ENCODE results near the gene KRTAP10-2.
"Not testable (repeated sequence)": the region's sequence is repeated elsewhere in the genome, so short reads cannot be mapped to it uniquely, and the experiment has no call there.

The KRTAP10-2 gene

DNA sequence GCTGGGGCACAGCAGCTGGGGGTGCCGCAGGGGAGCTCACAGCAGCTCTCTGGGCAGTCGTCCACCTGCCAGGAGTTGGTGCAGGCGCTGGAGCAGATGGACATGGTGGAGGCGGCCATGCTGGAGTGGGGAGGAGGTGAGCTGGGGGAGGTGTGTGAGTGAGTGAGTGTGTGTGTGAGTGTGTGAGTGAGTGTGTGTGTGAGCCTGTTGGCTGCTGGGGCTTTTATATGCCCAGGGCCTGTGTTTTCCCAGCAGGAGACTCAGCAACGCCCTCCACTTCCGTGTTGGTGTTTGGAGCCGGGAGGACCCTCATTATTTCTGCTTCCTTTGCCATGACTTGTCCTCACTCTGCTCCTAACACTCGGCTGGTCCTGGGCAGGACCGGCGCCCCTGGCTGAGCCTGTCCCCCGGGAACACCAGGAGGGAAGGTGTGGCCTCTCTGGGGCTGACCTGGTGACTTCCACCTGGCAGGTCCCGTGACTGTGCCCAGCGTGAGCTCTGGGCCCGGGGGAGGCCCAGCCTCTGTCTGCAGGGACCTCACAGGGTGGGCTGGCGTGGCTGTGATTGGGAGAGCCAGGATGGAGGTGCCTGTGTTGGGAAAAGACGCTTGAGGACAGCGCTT lies at the start of gene KRTAP10-2:
TSS of gene KRTAP10-2 (minus strand) at position 166 of the 622 bp plus-strand sequence. CDS start at position 119, 47 bp downstream.
- DNase-seq (ENCODE audit: low spot score) = no peak

GRCh38 chr21:44601091-44601490 lies 49.8 kb upstream of the KRTAP10-2 start:
- not testable (repeated sequence) for DNase-seq (ENCODE audit: low spot score)

DNA sequence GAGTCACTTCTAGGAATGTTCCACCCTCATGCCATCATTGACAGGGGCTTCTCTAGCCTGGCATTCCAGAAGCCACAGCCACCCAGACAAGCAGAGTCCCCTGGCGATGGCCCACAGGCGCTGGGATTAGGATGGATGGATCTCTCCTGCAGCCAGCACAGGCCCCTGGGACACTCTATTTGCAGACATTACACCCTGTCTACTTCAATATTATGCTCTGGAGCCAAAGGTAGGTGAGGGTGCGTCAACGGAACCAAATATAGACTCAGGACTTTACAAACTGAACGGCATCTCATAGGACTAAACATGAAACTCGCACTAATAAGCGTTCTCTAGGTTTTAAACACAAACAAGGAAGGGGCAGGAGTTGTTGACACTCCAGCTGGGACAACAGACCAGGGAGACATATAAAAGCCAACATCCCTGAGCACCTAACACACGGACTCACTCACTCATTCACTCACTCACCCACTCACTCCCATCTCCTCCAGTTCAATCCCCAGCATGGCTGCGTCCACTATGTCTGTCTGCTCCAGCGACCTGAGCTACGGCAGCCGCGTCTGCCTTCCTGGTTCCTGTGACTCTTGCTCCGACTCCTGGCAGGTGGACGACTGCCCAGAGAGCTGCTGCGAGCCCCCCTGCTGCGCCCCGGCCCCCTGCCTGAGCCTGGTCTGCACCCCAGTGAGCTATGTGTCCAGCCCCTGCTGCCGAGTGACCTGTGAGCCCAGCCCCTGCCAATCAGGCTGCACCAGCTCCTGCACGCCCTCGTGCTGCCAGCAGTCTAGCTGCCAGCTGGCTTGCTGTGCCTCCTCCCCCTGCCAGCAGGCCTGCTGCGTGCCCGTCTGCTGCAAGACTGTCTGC lies 49.0 kb upstream of the KRTAP10-2 start, which contains the start of gene KRTAP10-7:
TSS of gene KRTAP10-7 (plus strand) at position 480 of the 861 bp plus-strand sequence. CDS start at position 505, 25 bp downstream.
- DNase-seq (ENCODE audit: low spot score) = not testable (repeated sequence)

DNA sequence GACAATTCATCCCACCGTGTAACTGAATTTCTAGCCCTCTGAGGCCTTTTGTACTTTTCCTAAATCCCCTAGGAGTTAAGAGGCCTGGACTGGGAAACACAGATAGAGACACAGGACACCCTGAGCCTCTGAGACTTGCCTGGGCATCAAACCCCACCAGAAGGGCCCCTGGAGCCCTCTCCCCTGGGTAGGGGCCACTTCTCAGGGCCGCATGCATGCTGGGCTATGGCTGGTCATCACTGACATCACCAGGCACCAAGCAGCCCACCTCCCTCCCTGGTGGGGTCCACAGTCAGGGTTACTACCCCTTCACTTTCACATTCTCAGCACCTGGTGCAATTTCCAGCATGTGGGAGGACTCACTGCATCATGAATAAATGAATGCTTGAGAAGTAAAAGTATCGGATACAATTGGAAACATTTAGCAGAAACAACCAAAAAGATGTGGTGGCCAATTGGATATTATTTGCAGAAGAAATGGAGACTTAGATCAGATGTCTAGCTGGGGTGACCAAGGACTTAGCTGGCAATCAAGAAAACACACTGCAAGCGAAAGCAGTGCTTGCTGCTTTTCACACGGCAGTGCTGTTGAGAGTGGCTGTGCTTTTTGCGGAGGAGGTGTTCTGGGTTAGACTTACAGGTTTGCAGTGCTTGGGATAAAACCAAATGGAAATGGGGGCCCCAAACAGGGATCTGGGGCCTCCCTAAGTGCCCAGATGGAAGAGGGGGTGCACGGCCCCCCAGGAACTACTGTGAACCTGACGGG lies 48.1 kb upstream of the KRTAP10-2 start:
- no peak for DNase-seq (ENCODE audit: low spot score)

GRCh38 chr21:44598061-44598460 lies 46.8 kb upstream of the KRTAP10-2 start:
- no peak for DNase-seq (ENCODE audit: low spot score)

- no peak for DNase-seq (ENCODE audit: low spot score)
Observed at GRCh38 chr21:44596068-44596725, 44.9 kb upstream of the KRTAP10-2 start.

GRCh38 chr21:44595524-44595923 lies 44.2 kb upstream of the KRTAP10-2 start:
- DNase-seq (ENCODE audit: low spot score) = no peak

GRCh38 chr21:44594406-44594916 lies 43.2 kb upstream of the KRTAP10-2 start:
- DNase-seq (ENCODE audit: low spot score) = no peak

GRCh38 chr21:44593598-44594405 lies 42.5 kb upstream of the KRTAP10-2 start:
- no peak for DNase-seq (ENCODE audit: low spot score)

GRCh38 chr21:44592446-44593311 lies 41.4 kb upstream of the KRTAP10-2 start, which contains the start of gene KRTAP10-6:
Gene KRTAP10-6, minus strand, starts transcription at chr21:44592505. Its CDS starts 21 bp downstream, at chr21:44592484.
- DNase-seq (ENCODE audit: low spot score) = no peak

DNA sequence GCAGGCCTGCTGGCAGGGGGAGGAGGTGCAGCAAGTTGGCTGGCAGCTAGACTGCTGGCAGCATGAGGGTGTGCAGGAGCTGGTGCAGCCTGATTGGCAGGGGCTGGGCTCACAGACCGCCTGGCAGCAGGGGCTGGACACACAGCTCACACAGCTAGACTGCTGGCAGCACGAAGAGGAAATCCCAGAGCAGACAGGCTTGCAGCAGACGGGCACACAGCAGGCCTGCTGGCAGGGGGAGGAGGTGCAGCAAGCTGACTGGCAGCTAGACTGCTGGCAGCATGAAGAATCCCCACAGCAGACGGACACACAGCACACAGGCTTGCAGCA lies 40.5 kb upstream of the KRTAP10-2 start:
- DNase-seq (ENCODE audit: low spot score) = not testable (repeated sequence)

DNA sequence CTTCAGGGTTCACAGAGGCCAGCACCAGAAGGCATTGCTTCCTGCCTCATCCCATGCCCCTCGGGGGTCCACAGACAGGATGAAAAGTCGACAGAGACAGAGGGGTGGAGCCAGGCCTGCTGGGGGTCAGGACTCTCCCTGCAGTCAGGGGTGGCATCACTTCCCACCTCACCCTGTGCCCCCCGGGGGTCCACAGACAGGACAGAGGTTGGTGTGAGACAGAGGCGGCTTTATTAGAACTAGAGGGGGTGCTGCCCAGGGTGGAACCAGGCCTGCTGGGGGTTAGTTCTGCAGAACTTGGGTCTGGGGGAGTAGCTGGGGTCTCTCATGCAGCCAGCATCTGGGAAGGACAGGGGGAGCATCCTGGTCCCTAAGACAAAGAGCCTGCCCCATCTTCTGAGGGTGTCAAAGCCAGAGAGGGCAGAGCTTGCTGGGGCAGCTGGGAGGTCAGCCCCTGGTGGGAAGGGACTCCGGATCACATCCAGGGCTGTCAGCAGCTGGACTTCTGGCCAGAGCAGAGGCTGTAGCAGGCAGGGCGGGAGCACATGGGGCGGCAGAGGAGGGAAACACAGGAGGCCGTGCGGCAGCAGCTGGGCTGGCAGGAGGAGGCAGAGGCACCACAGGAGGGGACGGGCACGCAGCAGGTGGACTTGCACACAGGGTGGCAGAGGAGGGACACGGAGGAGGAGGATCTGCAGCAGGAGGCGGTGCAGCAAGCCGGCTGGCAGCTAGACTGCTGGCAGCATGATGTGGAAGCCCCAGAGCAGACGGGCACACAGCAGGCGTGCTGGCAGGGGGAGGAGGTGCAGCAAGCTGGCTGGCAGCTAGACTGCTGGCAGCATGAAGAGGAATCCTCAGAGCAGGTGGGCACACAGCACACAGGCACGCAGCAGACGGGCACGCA lies 39.8 kb upstream of the KRTAP10-2 start:
- not testable (repeated sequence) for DNase-seq (ENCODE audit: low spot score)

DNA sequence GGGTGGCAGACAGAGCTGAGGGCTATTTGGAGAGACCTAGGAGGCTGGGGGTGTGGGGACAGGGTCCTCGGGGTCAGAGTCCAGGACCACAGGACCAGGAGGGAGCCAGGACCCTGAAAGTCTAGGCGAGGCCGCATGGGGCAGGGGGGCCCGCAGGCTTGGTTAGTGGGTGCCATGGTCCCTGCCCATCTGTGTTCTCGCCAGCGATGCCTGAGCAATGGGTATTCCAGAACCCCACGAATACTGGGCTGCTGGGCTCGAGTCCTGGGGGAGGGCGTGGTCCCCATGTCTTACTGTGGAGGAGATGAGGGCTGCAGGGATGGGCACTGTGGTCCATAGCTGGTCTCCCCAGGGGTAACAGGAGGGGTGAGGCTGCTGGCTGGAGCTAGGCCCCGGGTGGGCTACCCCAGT lies 39.0 kb upstream of the KRTAP10-2 start:
- no peak for DNase-seq (ENCODE audit: low spot score)

DNA sequence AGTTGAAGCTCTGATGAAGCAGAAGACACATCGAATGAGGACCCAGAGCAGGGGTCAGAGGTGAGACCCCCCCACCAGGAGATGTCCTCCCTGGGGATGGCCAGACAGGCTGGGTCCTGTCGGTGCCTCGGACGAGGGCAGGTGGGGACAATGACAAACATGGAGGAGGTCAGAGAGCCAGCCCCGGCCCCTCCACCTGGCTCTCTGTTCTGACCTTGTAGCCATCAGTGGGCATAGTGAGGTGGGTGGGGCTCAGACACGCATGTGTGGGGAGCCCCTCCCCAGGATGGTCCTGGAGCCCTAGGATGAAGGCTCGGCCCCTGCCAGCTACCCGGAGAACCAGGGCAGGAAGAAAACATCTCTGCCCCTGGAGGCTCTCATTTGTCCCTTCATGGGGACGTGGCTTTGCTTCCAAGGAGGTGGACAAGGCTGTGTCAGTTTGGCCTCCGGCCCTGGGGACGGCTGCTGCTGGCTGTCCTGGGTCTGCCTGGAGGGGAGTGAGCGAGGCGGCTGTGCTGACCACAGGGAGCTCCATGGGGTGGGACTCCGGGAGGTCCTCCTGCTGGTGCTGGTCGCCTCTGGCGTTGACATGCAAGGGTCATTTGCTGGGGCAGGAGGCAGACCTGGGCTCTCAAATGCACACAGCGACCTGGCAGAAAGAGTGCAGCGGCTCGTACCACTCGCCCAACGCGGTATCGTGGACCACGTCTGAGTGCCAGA lies 38.4 kb upstream of the KRTAP10-2 start:
- no peak for DNase-seq (ENCODE audit: low spot score)

GRCh38 chr21:44589094-44589493 lies 37.8 kb upstream of the KRTAP10-2 start:
- DNase-seq (ENCODE audit: low spot score) = no peak

- DNase-seq (ENCODE audit: low spot score) = no peak
Observed at GRCh38 chr21:44585892-44586291, 34.6 kb upstream of the KRTAP10-2 start.

DNA sequence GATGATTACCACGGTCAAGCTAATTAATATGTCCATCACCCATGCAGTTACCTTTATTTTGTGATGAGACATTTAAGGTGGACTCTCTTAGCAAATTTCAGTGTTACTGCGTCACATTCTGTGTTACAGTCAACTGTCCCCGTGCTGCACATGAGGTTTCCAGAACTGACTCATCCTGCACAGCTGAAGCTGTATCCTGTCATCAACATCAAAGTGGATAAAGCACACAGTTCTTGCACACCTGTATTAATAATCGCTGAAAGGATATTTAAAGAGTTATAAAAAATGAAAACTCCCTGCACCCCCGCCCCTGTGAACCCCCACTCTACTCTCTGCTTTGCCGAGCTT lies 32.5 kb upstream of the KRTAP10-2 start:
- DNase-seq (ENCODE audit: low spot score) = no peak
